Right ventricle myocardium superior (tissue), 1 donor: ENCODE data around the gene RGS9. TPM values are rescaled to one million over a fixed set of nuclear protein-coding genes. Genes with fewer than 3 reads are reported as not detected.

ENCODE experiments used
- ATAC-seq: fragments of 200-7000 bp; cut with Tn5 transposase; one replicate; pipeline ENCODE4 v1.9.1; 2020; ENCODE audit warnings: mild to moderate bottlenecking; ENCODE audit not compliant: poor library complexity
- DNase-seq: peaks from one replicate; pipeline ENCODE4 v3.0.0-alpha.2; 2020
- intact Hi-C: fragments of 100-400 bp; cut with DNase I; formaldehyde crosslinking; loops from one replicate; pipeline ENCODE4 v1.11.2; 2022
- total RNA-seq: library from RNA; stranded (reverse); fragmentation: NEBNext Ultra II Directional; extraction: Animal tissue kit (Norgen Biotek cat#: 25700); gene quantifications from one replicate; pipeline ENCODE4 v1.2.1, GENCODE V29; 2021
- donor health status: DM: no; HTN: yes; CAD: no; lungs with severe emphysema.

The RGS9 gene
- total RNA-seq, 1 donor from 2014 or later = 2.4 TPM

- intact Hi-C loops = no loop called here
- ATAC-seq (no peak), DNase-seq (no peak)
These were observed 91.1 kb downstream of the RGS9 start for GRCh38 chr17:65228287-65228686.

DNA sequence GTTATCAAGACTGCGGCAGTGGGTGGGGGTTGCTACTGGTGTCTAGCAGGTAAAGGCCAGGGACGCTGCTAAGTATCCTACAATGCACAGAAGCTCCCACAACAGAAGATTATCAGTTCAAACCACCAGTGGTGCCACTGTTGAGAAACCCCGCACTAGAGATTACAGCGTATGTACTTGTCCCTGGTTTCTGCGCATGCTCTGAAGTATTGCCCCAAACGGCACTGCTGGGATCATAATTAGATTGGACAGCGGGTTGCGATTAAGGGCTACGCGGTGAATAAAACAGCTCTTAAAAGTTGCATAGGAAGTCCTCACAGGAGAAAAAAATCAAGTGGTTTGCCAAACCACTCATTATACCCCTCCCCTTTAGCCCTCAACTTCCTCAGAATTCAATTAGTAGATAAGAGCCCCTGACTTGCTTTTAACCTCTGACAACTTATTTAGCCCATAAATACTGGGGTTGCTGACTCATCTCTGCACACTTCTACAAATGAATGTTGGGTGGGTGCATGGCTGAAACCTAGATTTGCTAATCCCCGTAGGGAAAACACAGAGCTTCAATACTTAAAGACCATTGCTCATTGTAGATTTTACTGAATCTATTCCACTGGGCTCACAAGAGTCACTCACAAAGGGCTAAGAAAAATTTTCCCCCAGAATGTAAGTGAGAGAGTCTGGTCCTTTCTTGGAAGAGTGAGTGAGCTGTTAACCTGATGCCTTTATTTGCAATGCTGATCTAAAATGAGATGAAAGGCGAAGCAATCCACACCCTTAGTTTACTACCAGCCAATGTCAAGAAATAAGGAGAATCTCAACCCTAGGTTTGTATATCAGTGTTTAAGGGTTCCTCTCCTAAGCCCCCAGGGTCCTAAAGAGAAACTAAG lies 91.8 kb downstream of the RGS9 start:
- intact Hi-C loops = no loop called here
- ATAC-seq = peak; percentile 38
- DNase-seq = no peak

DNA sequence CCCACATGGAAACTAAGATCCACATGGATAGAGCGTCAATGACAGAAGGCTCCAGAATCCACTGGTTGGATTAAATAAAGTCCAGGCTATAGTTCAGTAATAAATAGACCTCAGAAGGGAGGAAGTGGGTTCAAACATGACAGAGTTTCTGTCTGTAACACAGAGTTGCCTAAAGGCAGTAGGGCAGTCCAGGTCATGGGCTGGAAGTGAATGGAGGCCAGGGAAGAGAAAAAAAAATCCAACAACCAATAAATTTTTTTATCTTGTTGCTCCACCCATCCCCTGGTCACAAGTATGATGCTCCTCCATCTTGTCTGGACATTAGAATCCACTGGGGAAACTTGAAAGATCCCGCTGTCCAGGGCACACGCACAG lies 92.4 kb downstream of the RGS9 start:
- intact Hi-C loops = no loop called here
- ATAC-seq (no peak), DNase-seq (no peak)

DNA sequence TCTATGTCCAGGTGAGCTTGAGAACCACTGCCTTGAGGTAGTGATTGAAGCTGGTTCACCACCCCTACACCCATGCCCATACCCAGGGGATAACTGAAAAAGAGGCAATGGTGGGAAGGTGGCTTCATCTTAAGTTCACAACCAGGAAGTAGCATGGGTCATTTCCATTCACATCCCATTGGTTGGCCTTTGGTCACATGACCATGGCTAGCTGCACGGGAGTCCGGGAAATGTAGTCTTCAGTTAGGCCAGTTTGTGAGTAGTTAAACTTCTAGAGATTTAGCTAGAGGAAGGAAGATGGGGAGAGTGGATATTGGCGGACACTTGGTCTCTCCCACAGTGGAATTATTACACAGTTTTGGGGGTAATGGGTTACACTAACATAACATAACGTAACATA lies 92.9 kb downstream of the RGS9 start:
- ATAC-seq (no peak), DNase-seq (no peak)
- intact Hi-C loops = loop anchor here (5.0 kb wide), 1 partner anchor 932 kb away; no protein-coding TSS in a partner anchor

GRCh38 chr17:65231086-65231485 lies 93.9 kb downstream of the RGS9 start:
- intact Hi-C loops = loop anchor here (5.0 kb wide), 1 partner anchor 931 kb away; no protein-coding TSS in a partner anchor
- ATAC-seq (no peak), DNase-seq (no peak)

- peak; percentile 85 for ATAC-seq
- intact Hi-C loops = loop anchor here (5.0 kb wide), 1 partner anchor 931 kb away; no protein-coding TSS in a partner anchor
- DNase-seq = no peak
These were observed 94.6 kb downstream of the RGS9 start for GRCh38 chr17:65231662-65232335.

DNA sequence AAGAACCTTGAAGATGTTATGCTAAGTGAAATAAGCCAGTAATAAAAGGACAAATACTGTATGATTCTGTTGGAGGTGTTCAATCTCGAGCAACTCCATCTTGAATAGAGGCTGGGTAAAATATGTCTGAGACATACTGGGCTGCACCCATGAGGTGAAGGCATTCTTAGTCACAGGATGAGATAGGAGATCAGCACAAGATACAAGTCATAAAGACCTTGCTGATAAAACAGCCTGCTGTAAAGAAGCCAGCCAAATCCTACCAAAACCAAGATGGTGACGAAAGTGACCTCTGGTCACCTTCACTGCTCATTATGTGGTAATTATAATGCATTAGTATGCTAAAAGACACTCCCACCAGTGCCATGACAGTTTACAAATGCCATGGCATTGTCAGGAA lies 98.1 kb downstream of the RGS9 start:
- ATAC-seq (no peak), DNase-seq (no peak)
- intact Hi-C loops = no loop called here

GRCh38 chr17:65236321-65236720 lies 99.2 kb downstream of the RGS9 start:
- ATAC-seq (no peak), DNase-seq (no peak)
- intact Hi-C loops = no loop called here

- intact Hi-C loops = no loop called here
- ATAC-seq = no peak
- no peak for DNase-seq
These were observed 106.9 kb downstream of the RGS9 start for GRCh38 chr17:65243838-65244625.

DNA sequence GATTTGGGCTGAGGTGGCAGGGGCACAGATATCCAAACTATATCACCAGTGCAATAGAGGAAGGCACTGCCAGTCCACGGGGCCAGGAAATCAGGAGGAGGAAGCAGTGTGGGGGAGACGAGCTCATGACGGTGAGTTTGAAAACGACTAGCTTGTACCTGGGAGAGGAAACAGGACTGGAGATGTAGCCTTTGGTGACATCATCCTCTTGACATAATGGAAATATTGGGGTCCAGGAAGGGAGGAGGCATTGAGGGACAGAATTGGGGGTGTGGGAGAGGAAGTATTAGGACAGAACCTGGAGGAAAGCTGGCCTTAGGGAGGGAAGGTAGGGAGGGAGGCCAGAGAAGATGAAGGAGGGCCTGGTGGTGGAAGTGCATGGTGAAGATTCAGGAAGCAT lies 109.1 kb downstream of the RGS9 start:
- intact Hi-C loops = no loop called here
- ATAC-seq (no peak), DNase-seq (no peak)

DNA sequence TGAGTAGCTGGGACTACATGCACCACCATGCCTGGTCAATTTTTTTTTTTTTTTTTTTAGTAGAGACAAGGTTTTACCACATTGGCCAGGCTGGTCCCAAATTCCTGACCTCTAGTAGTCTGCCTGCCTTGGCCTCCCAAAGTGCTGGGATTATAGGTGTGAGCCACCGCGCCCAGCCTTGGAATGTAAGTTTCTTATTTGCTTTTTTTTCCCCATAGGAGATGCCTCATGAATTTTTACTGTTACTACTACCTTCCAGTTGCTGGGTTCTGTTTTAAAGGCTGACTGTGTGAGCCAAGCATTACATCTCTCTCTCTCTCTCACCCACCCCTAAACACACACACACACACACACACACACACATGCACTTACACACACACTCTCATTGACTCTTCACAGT lies 112.6 kb downstream of the RGS9 start:
- intact Hi-C loops = no loop called here
- ATAC-seq = no peak

DNA sequence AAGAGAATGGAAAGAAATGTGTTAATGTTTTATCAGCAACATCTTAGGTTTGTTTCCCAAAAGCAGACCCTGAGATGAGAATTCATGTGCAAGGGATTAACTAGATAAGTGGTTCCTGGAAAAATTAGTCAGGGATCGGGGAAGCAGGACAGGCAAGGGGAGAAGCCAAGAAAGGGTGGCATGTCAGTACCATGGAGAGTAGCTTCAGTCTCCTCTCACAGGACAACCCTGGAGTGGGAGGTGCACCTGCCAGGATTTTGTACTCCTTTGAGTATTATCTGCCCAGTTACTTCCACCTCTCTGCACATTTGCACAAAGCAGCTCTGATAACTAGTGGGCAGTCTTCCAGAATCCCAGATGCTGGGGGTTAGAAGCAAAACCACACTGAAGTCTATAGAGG lies 117.0 kb downstream of the RGS9 start:
- DNase-seq = no peak
- intact Hi-C loops = no loop called here
- ATAC-seq = no peak

More for the DNA sequence above, 112.6 kb downstream of the RGS9 start:
- no peak for DNase-seq

GRCh38 chr17:65259281-65259680 lies 122.1 kb downstream of the RGS9 start:
- ATAC-seq = no peak
- no peak for DNase-seq
- intact Hi-C loops = no loop called here

- intact Hi-C loops = no loop called here
- ATAC-seq = no peak
- DNase-seq = no peak
These were observed 122.7 kb downstream of the RGS9 start for GRCh38 chr17:65259696-65260485.

DNA sequence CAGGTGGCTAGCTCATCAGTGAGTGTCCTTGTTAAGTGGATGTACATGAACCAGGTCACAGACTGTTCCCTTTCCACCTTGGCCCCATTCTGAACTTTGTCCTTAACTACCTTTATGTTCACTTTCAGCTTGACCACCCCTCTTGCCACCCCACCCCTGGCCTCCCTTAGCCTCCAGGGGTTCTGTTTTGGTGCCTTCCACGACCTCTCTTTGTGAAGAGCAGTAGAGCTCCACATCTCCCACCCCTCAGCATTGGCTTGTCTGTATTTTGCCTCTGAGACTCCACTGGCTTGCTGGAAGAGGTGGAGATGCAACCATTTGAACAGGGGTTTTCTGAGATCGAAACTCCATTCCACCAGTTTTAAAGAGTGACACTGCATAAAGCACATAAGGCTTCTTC lies 123.5 kb downstream of the RGS9 start:
- no peak for ATAC-seq
- intact Hi-C loops = no loop called here
- DNase-seq = no peak

GRCh38 chr17:65261152-65261551 lies 124.0 kb downstream of the RGS9 start:
- intact Hi-C loops = no loop called here
- ATAC-seq (no peak), DNase-seq (no peak)

DNA sequence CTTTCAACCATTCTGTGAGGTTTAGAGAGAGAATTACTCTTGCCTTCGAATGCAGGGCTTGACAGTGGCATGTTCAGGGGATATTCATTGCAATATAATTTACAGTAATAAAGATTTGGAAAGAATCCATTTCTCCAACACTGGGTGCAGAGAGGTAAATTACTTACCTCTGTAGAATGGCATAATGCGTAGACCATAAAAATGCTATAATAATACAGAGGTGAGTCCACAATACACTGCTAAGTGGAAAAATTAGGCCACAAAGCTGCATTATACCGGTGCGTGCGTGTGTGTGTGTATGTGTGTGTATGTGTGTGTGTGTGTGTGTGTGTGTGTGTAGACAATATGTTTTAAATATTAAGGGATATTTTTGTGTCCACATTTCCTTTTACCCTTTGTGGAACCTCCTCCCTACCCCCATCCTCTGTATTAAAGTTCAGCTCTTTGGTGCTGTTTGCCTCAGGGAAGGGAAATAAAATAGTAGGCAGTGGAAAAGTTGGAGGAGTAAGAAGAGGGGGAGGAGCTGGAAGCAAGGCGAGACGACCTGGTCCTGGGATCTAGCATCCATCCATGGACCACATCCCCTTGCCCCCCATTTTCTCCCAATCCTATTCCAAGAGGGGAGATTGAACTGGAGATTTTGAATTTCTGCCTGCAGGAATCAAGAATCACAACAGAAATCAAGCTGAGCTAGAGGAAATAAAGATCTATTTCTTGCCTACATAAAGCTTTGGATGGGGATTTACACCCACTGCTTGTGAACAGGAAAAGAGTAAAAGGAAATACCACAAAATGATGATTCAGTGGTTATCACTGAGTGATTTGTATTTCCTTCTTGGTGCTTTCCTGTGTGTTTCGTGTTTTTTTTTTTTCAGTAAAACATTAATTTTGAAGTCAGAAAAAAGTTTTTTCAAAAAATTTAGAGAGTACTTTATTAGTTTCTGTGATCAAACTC lies 124.8 kb downstream of the RGS9 start:
- intact Hi-C loops = no loop called here
- DNase-seq = no peak
- no peak for ATAC-seq

GRCh38 chr17:65265276-65265675 lies 128.1 kb downstream of the RGS9 start:
- ATAC-seq = no peak
- intact Hi-C loops = no loop called here
- DNase-seq = no peak
